Measurements from ENCODE around the gene CALML5.

DNA sequence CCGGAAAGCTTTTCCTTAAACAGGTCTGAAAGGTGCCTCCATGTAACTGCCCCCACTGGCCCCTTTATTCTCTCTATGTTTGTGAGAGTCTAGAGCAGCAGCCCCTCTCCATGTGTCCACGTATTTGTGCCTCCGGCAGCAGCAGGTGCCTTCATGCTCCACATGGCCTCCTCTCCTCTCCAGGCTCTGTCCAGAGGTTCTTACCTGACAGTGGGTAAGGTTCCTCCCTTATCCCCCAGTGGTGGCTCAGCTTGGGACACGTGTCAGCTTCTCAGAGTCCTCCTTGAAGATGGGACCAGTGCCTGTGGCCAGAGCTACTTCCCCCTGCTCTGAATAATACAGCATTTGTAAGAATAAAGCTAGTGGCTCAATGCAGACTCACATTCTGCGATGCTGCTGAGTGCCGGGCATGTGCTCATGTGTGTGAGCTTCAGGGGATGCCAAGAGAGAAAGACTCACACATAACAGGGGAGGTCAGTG lies 33.3 kb upstream of the CALML5 start:
- TF ChIP-seq, protein P1, sequence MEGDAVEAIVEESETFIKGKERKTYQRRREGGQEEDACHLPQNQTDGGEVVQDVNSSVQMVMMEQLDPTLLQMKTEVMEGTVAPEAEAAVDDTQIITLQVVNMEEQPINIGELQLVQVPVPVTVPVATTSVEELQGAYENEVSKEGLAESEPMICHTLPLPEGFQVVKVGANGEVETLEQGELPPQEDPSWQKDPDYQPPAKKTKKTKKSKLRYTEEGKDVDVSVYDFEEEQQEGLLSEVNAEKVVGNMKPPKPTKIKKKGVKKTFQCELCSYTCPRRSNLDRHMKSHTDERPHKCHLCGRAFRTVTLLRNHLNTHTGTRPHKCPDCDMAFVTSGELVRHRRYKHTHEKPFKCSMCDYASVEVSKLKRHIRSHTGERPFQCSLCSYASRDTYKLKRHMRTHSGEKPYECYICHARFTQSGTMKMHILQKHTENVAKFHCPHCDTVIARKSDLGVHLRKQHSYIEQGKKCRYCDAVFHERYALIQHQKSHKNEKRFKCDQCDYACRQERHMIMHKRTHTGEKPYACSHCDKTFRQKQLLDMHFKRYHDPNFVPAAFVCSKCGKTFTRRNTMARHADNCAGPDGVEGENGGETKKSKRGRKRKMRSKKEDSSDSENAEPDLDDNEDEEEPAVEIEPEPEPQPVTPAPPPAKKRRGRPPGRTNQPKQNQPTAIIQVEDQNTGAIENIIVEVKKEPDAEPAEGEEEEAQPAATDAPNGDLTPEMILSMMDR (IDR thresholded peaks at IDR 0.05; ENCODE audit: insufficient read depth, low read length): no peak
- TF ChIP-seq POLR2AphosphoS5 (IDR thresholded peaks at IDR 0.05; ENCODE audit: low read depth): no peak
